IPS DF 6.9 (cell line): ENCODE data around the gene ASAP2.

Experiments used
- DNase-seq: peaks from one replicate; pipeline ENCODE4 v3.0.0-alpha.2; 2013; ENCODE audit warnings: low read depth, low spot score
- H3K27ac ChIP-seq: one replicate; pipeline ENCODE4 v1.5.1; 2013; ENCODE audit warnings: low read length, control low read depth
- H3K27me3 ChIP-seq: 2 replicates; pipeline ENCODE4 v1.6.1; 2013; ENCODE audit warnings: mild to moderate bottlenecking, low read length; ENCODE audit not compliant: control insufficient read depth, insufficient read depth
- H3K36me3 ChIP-seq: 2 replicates; pipeline ENCODE4 v1.6.1; 2013; ENCODE audit warnings: low read length; ENCODE audit not compliant: control insufficient read depth, insufficient read depth
- H3K4me1 ChIP-seq: 2 replicates; pipeline ENCODE4 v1.6.1; 2013; ENCODE audit warnings: low read length; ENCODE audit not compliant: control insufficient read depth, insufficient read depth
- H3K4me3 ChIP-seq: 2 replicates; pipeline ENCODE4 v1.5.1; 2013; ENCODE audit warnings: mild to moderate bottlenecking, low read length
- H3K9me3 ChIP-seq: 2 replicates; pipeline ENCODE4 v1.6.1; 2013; ENCODE audit warnings: low read length, inconsistent platforms; ENCODE audit not compliant: control insufficient read depth, insufficient read depth
- WGBS: extraction: QIAGEN DNeasy Blood & Tissue Kit; methylation state at CpG from one replicate; pipeline ENCODE4 v1.1.7; 2013; ENCODE audit warnings: mixed read lengths, missing lambda C conversion rate; ENCODE audit not compliant: insufficient read length, insufficient coverage; 5-methylcytosine and 5-hydroxymethylcytosine counted together

Gene ASAP2

GRCh38 chr2:9251154-9252001 lies 44.8 kb downstream of the ASAP2 start:
- H3K4me3 ChIP-seq, result no peak overlapping the region
- DNase-seq, result no peak
- no CpG with 5 or more reads among the region's 16 CpGs for WGBS
- H3K9me3 ChIP-seq, result no peaks in the 10 kb centered on the region
- no peak overlapping the region for H3K27ac ChIP-seq
- H3K4me1 ChIP-seq, result no peaks in the 10 kb centered on the region
- H3K36me3 ChIP-seq, result no peaks in the 10 kb centered on the region
- no peaks in the 10 kb centered on the region for H3K27me3 ChIP-seq

- Histone ChIP-seq H3K9me3 (no peaks in the 10 kb centered on the region), H3K27ac (no peak overlapping the region), H3K27me3 (no peaks in the 10 kb centered on the region), H3K4me3 (no peak overlapping the region), H3K4me1 (no peaks in the 10 kb centered on the region), H3K36me3 (no peaks in the 10 kb centered on the region)
- no peak for DNase-seq
- no CpG with 5 or more reads among the region's 5 CpGs for WGBS
These were observed 45.4 kb downstream of the ASAP2 start for GRCh38 chr2:9252002-9252357.

DNA sequence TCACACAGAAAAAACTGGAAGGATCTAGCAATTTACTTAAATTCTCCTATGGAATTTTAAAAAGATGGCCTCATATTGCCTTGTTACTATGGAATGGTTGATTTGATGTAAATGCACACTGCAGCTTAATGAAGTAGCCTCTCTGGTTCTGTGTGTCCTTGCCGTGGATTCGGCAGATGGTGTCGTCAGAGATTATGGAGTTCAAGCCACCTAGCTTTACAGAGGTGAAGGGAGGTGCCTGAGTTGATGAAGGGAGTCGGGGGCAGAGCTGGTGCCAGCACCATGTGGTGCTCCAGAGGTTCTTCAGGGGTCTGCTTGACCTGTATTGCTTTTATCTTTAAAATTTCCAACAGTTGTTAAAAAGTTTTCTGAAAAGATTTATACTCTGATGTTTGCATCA lies 48.8 kb downstream of the ASAP2 start:
- no peaks in the 10 kb centered on the region for H3K9me3 ChIP-seq
- H3K4me3 ChIP-seq, result no peak overlapping the region
- no peak for DNase-seq
- no peaks in the 10 kb centered on the region for H3K36me3 ChIP-seq
- no CpG with 5 or more reads among the region's 4 CpGs for WGBS
- no peak overlapping the region for H3K27ac ChIP-seq
- H3K27me3 ChIP-seq, result no peaks in the 10 kb centered on the region
- H3K4me1 ChIP-seq, result no peaks in the 10 kb centered on the region

GRCh38 chr2:9256147-9256546 lies 49.5 kb downstream of the ASAP2 start:
- no peak overlapping the region for H3K27ac ChIP-seq
- H3K27me3 ChIP-seq, result no peaks in the 10 kb centered on the region
- WGBS, result no CpG with 5 or more reads among the region's 4 CpGs
- no peaks in the 10 kb centered on the region for H3K4me1 ChIP-seq
- H3K36me3 ChIP-seq, result no peaks in the 10 kb centered on the region
- H3K9me3 ChIP-seq, result no peaks in the 10 kb centered on the region
- no peak for DNase-seq
- H3K4me3 ChIP-seq, result no peak overlapping the region

DNA sequence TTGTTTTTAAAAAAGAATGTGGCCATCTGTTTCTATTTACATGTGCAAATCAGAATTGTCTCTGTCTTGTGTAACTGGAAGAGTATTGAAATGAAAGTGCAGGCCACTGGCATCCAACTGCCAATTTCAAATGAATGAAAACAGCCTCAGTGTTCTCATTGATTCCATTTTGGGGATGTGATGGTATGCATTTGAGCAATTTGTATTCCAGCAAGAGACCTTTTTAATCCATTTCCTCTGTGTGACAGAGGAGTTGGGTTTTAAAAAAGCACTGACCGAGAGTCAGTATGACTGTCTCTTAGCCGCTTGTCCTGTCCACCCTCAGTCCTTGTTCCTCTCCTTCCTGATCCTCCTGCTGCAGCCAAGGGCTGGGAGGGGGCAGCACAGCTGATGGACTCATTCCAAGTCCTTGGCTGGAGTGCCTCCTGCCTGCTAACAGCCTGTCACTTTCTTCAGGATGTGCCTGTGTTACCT lies 50.0 kb downstream of the ASAP2 start:
- WGBS, result no CpG with 5 or more reads among the region's 2 CpGs
- Histone ChIP-seq H3K9me3 (no peaks in the 10 kb centered on the region), H3K27ac (no peak overlapping the region), H3K27me3 (no peaks in the 10 kb centered on the region), H3K4me3 (no peak overlapping the region), H3K36me3 (no peaks in the 10 kb centered on the region), H3K4me1 (no peaks in the 10 kb centered on the region)
- DNase-seq, result no peak

- no CpG with 5 or more reads among the region's 7 CpGs for WGBS
- no peak overlapping the region for H3K4me3 ChIP-seq
- H3K4me1 ChIP-seq, result no peaks in the 10 kb centered on the region
- H3K9me3 ChIP-seq, result no peaks in the 10 kb centered on the region
- no peaks in the 10 kb centered on the region for H3K27me3 ChIP-seq
- H3K27ac ChIP-seq, result no peak overlapping the region
- DNase-seq, result no peak
- H3K36me3 ChIP-seq, result no peaks in the 10 kb centered on the region
These were observed 51.9 kb downstream of the ASAP2 start for GRCh38 chr2:9258501-9258900.

GRCh38 chr2:9258953-9259399 lies 52.4 kb downstream of the ASAP2 start:
- Histone ChIP-seq H3K36me3 (no peaks in the 10 kb centered on the region), H3K4me3 (no peak overlapping the region), H3K4me1 (no peaks in the 10 kb centered on the region), H3K9me3 (no peaks in the 10 kb centered on the region), H3K27ac (no peak overlapping the region), H3K27me3 (no peaks in the 10 kb centered on the region)
- WGBS, result no CpG with 5 or more reads among the region's 12 CpGs
- DNase-seq, result no peak

GRCh38 chr2:9260464-9260918 lies 53.9 kb downstream of the ASAP2 start:
- no peak for DNase-seq
- no peak overlapping the region for H3K4me3 ChIP-seq
- H3K27ac ChIP-seq, result no peak overlapping the region
- no peaks in the 10 kb centered on the region for H3K36me3 ChIP-seq
- no peaks in the 10 kb centered on the region for H3K4me1 ChIP-seq
- H3K9me3 ChIP-seq, result no peaks in the 10 kb centered on the region
- H3K27me3 ChIP-seq, result no peaks in the 10 kb centered on the region
- no CpG with 5 or more reads among the region's 6 CpGs for WGBS

GRCh38 chr2:9261231-9261883 lies 54.7 kb downstream of the ASAP2 start:
- Histone ChIP-seq H3K9me3 (no peaks in the 10 kb centered on the region), H3K27me3 (no peaks in the 10 kb centered on the region), H3K4me3 (no peak overlapping the region), H3K27ac (no peak overlapping the region), H3K4me1 (no peaks in the 10 kb centered on the region), H3K36me3 (no peaks in the 10 kb centered on the region)
- WGBS, result no CpG with 5 or more reads among the region's 6 CpGs
- DNase-seq, result no peak

- Histone ChIP-seq H3K27me3 (no peaks in the 10 kb centered on the region), H3K27ac (no peak overlapping the region), H3K36me3 (no peaks in the 10 kb centered on the region), H3K9me3 (no peaks in the 10 kb centered on the region), H3K4me3 (no peak overlapping the region), H3K4me1 (no peaks in the 10 kb centered on the region)
- WGBS, result no CpG with 5 or more reads among the region's 14 CpGs
- no peak for DNase-seq
These were observed 56.1 kb downstream of the ASAP2 start for GRCh38 chr2:9262671-9263171.
